Esophagus muscularis mucosa (tissue), 4 donors: Measurements from ENCODE around the gene SMIM29.

Experiments used
- EP300 ChIP-seq: sonication (generic); formaldehyde crosslinking; IDR thresholded peaks from one replicate; pipeline ENCODE4 v1.6.1; 2017; ENCODE audit warnings: antibody characterized with exemption
- POLR2A ChIP-seq: fragments of 450-650 bp; IDR thresholded peaks from one replicate; pipeline ENCODE4 v1.6.1; 2017; ENCODE audit warnings: antibody characterized with exemption, moderate library complexity, mild to moderate bottlenecking, low read depth
- POLR2AphosphoS5 ChIP-seq, 2 donors: sonication (generic); formaldehyde crosslinking; IDR thresholded peaks; one replicate each; pipeline ENCODE4 v1.6.1; 2017; ENCODE audit warnings: antibody characterized with exemption in 2 of 2
- TF ChIP-seq, protein P1 (sequence below), 3 experiments: fragments of 200-600 bp in 2 of 3; fragments of 450-650 bp in 1 of 3; sonication (generic) in 2 of 3; IDR thresholded peaks; one replicate each; pipeline ENCODE4 v1.5.1; 2017 to 2019; ENCODE audit warnings: antibody characterized with exemption in 3 of 3, mild to moderate bottlenecking in 2 of 3, moderate library complexity in 1 of 3

DNA sequence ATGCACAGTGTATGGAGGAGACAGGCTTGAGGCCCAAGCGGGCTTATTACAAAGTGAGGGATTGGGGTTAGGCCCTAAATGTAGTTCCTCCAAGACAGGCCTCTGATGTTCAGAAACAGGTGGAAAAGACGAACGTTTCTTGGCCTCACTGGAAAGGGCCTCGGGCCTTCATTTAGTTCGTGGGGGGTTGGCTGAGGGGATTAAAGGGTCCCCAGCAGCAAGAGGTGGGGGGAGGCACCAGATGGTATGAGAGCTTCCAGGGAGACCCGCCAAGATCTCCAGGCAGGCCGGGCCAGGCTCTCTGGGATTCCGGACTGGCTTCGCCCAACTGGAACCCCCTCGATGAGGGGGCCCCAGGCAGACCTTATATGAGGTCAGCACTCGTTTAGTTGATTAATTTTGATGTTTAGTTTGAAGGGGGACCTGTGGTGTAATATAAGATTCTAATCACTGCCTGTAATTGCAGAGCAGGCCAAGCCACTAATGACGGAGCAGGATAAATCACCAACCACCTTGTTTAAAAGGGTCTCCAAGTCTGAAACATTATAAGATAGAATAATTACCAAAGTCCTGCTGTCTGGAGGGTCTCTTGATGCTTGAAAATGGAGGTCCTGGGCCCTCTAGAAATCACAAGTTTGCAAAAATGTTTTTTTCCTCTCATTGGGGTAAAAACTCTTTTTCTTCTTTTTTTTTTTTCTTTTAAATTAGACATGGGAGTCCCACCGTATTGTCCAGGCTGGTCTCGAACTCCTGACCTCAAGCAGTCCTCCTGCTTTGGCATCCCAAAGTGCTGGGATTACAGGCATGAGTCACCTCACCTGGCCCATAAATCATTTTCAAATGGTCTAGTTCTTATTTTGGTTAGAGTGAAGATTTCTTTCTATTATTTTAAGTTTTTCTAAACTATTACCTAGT is 10.0 kb downstream of the SMIM29 start:
- TF ChIP-seq, protein P1, sequence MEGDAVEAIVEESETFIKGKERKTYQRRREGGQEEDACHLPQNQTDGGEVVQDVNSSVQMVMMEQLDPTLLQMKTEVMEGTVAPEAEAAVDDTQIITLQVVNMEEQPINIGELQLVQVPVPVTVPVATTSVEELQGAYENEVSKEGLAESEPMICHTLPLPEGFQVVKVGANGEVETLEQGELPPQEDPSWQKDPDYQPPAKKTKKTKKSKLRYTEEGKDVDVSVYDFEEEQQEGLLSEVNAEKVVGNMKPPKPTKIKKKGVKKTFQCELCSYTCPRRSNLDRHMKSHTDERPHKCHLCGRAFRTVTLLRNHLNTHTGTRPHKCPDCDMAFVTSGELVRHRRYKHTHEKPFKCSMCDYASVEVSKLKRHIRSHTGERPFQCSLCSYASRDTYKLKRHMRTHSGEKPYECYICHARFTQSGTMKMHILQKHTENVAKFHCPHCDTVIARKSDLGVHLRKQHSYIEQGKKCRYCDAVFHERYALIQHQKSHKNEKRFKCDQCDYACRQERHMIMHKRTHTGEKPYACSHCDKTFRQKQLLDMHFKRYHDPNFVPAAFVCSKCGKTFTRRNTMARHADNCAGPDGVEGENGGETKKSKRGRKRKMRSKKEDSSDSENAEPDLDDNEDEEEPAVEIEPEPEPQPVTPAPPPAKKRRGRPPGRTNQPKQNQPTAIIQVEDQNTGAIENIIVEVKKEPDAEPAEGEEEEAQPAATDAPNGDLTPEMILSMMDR (IDR thresholded peaks at IDR 0.05) = no peak
- TF ChIP-seq EP300 (no peak), POLR2AphosphoS5 (IDR thresholded peaks at IDR 0.05) (no peak), POLR2A (no peak)
